HCT116 (cell line): ENCODE results near the gene CHAD.

ENCODE experiments used
- SIN3A ChIP-seq: IDR thresholded peaks from 2 replicates; pipeline ENCODE4 v1.6.1; 2012; ENCODE audit warnings: low read depth
- ZNF274 ChIP-seq: fragments of 200-500 bp; sonication (Bioruptor generic); IDR thresholded peaks from 2 replicates; pipeline ENCODE4 v1.6.1; 2014; ENCODE audit warnings: mild to moderate bottlenecking, low read depth, low read length, inconsistent platforms
- TF ChIP-seq, protein P1 (sequence below), 3 experiments: fragments of 200-600 bp in 1 of 3; sonication (generic) in 1 of 3; IDR thresholded peaks in 2 of 3; conservative IDR thresholded peaks in 1 of 3; 2 replicates each; pipeline ENCODE4 v1.5.1; 2012 to 2017; ENCODE audit warnings: low read depth in 2 of 3, low read length in 2 of 3, antibody characterized with exemption in 1 of 3, borderline replicate concordance in 1 of 3, control low read depth in 1 of 3, mild to moderate bottlenecking in 1 of 3, mixed read lengths in 1 of 3, mixed run types in 1 of 3, moderate library complexity in 1 of 3; ENCODE audit not compliant: insufficient read depth in 1 of 3

DNA sequence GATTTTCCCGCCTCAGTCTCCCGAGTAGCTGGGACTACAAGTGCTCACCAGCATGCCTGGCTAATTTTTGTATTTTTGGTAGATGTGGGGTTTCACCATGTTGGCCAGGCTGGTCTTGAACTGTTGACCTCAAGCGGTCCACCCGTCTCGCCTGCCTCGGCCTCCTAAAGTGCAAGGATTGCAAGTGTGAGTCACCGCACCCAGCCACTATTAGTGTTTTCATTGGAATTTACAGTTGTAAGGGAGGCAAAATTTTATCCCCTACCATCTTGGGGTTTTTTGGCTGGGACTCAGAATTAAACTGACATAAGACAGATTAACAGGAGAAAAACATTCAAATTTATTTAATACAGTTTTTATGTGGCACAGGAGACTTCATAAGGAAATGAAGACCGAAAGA, 27.2 kb upstream of the CHAD start:
- TF ChIP-seq ZNF274 = no peak
- TF ChIP-seq SIN3A = no peak
- TF ChIP-seq, protein P1, sequence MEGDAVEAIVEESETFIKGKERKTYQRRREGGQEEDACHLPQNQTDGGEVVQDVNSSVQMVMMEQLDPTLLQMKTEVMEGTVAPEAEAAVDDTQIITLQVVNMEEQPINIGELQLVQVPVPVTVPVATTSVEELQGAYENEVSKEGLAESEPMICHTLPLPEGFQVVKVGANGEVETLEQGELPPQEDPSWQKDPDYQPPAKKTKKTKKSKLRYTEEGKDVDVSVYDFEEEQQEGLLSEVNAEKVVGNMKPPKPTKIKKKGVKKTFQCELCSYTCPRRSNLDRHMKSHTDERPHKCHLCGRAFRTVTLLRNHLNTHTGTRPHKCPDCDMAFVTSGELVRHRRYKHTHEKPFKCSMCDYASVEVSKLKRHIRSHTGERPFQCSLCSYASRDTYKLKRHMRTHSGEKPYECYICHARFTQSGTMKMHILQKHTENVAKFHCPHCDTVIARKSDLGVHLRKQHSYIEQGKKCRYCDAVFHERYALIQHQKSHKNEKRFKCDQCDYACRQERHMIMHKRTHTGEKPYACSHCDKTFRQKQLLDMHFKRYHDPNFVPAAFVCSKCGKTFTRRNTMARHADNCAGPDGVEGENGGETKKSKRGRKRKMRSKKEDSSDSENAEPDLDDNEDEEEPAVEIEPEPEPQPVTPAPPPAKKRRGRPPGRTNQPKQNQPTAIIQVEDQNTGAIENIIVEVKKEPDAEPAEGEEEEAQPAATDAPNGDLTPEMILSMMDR (IDR thresholded peaks at IDR 0.05 in 2 of 3, conservative IDR thresholded peaks at IDR 0.05 in 1 of 3; ENCODE audit: borderline replicate concordance in 1 of 3, insufficient read depth in 1 of 3, low read depth in 2 of 3, low read length in 2 of 3) = no peak
